NK-92 treated with Interleukin-12 subunit alpha and Interleukin-12 subunit beta, amount 100 ng/mL, for 24 hours (cell line): Measurements from ENCODE around the gene ARL15.

Experiments
- DNase-seq: peaks from one replicate; lab custom pipeline; 2025; lab: John Stamatoyannopoulos, UW

ARL15 gene

GRCh38 chr5:53936481-53937352 lies 373.7 kb downstream of the ARL15 start:
- DNase-seq: no peak

- no peak for DNase-seq
Observed at GRCh38 chr5:53934151-53934820, 376.1 kb downstream of the ARL15 start.

- DNase-seq: no peak
Observed at GRCh38 chr5:53932351-53932750, 378.0 kb downstream of the ARL15 start.

- DNase-seq: no peak
Observed at GRCh38 chr5:53930457-53930856, 379.9 kb downstream of the ARL15 start.

GRCh38 chr5:53929570-53929969 lies 380.8 kb downstream of the ARL15 start:
- no peak for DNase-seq

GRCh38 chr5:53929152-53929551 lies 381.2 kb downstream of the ARL15 start:
- DNase-seq: no peak

- DNase-seq: no peak
Observed at GRCh38 chr5:53928641-53929040, 381.7 kb downstream of the ARL15 start.

- DNase-seq: no peak
Observed at GRCh38 chr5:53927668-53928247, 382.6 kb downstream of the ARL15 start.

GRCh38 chr5:53926026-53926425 lies 384.3 kb downstream of the ARL15 start:
- DNase-seq: no peak

- no peak for DNase-seq
Observed at GRCh38 chr5:53924392-53924791, 386.0 kb downstream of the ARL15 start.

GRCh38 chr5:53923961-53924360 lies 386.4 kb downstream of the ARL15 start:
- DNase-seq: no peak

- DNase-seq: no peak
Observed at GRCh38 chr5:53922508-53923498, 387.6 kb downstream of the ARL15 start.

GRCh38 chr5:53917826-53918225 lies 392.5 kb downstream of the ARL15 start:
- no peak for DNase-seq

- no peak for DNase-seq
Observed at GRCh38 chr5:53917095-53917494, 393.3 kb downstream of the ARL15 start.

GRCh38 chr5:53915120-53915519 lies 395.3 kb downstream of the ARL15 start:
- DNase-seq: no peak

GRCh38 chr5:53913941-53914340 lies 396.4 kb downstream of the ARL15 start:
- DNase-seq: no peak

GRCh38 chr5:53908757-53909156 lies 401.6 kb downstream of the ARL15 start:
- no peak for DNase-seq

GRCh38 chr5:53907827-53908226 lies 402.5 kb downstream of the ARL15 start:
- DNase-seq: no peak

- no peak for DNase-seq
Observed at GRCh38 chr5:53906736-53907135, 403.6 kb downstream of the ARL15 start.

- DNase-seq: no peak
Observed at GRCh38 chr5:53902296-53902907, 408.0 kb downstream of the ARL15 start.

- no peak for DNase-seq
Observed at GRCh38 chr5:53900677-53901076, 409.7 kb downstream of the ARL15 start.
